ENCODE measurements around the gene PIP5K1B. TPM values are rescaled to one million over a fixed set of nuclear protein-coding genes. Genes with fewer than 3 reads are reported as not detected.
A peak's percentile ranks its signal among the peaks of the same experiment; 100 is the strongest.

PIP5K1B gene
- total and polyA plus RNA-seq, 10 of the 15 experiments (the other 5 are each of a cell fraction or from before 2014, with no cell fraction given): 6.8 to 16.3 (median 10.6) TPM

DNA sequence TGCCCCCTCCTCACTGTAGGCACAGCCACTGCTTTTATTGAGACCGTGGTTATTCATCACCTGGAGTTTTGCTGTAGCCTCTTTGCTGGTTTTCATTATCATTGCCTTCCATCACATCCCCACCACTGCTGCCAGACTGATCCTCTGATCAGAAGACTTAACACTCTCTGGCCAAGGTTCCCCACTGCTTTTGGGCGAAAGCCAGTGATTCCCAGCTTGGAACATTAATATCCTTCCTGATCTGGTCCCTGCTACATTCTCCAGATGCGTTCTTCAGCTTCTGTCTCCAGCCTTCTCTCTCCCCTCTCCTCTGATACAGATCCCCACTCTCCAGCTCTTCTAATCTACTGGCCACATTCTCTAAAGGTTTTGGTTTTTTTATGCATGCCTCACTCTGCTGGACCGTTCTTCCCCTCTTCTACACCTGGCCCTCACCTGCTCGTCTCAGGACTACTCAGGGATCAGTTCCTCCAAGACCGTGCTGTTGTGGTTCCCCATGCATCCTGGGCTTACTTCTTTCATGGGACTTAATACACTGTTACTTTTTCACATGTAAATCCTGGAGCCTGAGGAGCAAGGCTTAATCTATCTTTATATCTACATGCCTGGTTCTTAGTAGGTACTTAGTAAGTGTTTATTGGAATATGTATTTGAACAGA lies 193.9 kb downstream of the PIP5K1B start:
- no peaks in the 10 kb centered on the region for H3K36me3 ChIP-seq (ENCODE audit: control insufficient read depth in 2 of 2, insufficient read depth in 2 of 2, low read length in 1 of 2)
- intact Hi-C loops (cut with micrococcal nuclease; ENCODE audit: unreplicated experiment): no loop called here
- no peak for TF ChIP-seq GATAD2B (conservative IDR thresholded peaks at IDR 0.05; ENCODE audit: low read depth)
- TF ChIP-seq NFIC (IDR thresholded peaks at IDR 0.05; ENCODE audit: low read depth, low read length): no peak
- no peak for TF ChIP-seq FOS (IDR thresholded peaks at IDR 0.05; ENCODE audit: borderline replicate concordance, extremely low read depth, insufficient read length)
- TF ChIP-seq, protein P1, sequence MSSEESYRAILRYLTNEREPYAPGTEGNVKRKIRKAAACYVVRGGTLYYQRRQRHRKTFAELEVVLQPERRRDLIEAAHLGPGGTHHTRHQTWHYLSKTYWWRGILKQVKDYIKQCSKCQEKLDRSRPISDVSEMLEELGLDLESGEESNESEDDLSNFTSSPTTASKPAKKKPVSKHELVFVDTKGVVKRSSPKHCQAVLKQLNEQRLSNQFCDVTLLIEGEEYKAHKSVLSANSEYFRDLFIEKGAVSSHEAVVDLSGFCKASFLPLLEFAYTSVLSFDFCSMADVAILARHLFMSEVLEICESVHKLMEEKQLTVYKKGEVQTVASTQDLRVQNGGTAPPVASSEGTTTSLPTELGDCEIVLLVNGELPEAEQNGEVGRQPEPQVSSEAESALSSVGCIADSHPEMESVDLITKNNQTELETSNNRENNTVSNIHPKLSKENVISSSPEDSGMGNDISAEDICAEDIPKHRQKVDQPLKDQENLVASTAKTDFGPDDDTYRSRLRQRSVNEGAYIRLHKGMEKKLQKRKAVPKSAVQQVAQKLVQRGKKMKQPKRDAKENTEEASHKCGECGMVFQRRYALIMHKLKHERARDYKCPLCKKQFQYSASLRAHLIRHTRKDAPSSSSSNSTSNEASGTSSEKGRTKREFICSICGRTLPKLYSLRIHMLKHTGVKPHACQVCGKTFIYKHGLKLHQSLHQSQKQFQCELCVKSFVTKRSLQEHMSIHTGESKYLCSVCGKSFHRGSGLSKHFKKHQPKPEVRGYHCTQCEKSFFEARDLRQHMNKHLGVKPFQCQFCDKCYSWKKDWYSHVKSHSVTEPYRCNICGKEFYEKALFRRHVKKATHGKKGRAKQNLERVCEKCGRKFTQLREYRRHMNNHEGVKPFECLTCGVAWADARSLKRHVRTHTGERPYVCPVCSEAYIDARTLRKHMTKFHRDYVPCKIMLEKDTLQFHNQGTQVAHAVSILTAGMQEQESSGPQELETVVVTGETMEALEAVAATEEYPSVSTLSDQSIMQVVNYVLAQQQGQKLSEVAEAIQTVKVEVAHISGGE (CRISPR knock-in tag; IDR thresholded peaks at IDR 0.05): no peak
- TF ChIP-seq, protein P2, sequence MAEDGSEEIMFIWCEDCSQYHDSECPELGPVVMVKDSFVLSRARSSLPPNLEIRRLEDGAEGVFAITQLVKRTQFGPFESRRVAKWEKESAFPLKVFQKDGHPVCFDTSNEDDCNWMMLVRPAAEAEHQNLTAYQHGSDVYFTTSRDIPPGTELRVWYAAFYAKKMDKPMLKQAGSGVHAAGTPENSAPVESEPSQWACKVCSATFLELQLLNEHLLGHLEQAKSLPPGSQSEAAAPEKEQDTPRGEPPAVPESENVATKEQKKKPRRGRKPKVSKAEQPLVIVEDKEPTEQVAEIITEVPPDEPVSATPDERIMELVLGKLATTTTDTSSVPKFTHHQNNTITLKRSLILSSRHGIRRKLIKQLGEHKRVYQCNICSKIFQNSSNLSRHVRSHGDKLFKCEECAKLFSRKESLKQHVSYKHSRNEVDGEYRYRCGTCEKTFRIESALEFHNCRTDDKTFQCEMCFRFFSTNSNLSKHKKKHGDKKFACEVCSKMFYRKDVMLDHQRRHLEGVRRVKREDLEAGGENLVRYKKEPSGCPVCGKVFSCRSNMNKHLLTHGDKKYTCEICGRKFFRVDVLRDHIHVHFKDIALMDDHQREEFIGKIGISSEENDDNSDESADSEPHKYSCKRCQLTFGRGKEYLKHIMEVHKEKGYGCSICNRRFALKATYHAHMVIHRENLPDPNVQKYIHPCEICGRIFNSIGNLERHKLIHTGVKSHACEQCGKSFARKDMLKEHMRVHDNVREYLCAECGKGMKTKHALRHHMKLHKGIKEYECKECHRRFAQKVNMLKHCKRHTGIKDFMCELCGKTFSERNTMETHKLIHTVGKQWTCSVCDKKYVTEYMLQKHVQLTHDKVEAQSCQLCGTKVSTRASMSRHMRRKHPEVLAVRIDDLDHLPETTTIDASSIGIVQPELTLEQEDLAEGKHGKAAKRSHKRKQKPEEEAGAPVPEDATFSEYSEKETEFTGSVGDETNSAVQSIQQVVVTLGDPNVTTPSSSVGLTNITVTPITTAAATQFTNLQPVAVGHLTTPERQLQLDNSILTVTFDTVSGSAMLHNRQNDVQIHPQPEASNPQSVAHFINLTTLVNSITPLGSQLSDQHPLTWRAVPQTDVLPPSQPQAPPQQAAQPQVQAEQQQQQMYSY (CRISPR knock-in tag; IDR thresholded peaks at IDR 0.05): no peak
- no peak for TF ChIP-seq HDAC2 (IDR thresholded peaks at IDR 0.05)
- no peak for TF ChIP-seq ZNF622 (IDR thresholded peaks at IDR 0.05)
- TF ChIP-seq, protein P3, sequence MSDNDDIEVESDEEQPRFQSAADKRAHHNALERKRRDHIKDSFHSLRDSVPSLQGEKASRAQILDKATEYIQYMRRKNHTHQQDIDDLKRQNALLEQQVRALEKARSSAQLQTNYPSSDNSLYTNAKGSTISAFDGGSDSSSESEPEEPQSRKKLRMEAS (IDR thresholded peaks at IDR 0.05; ENCODE audit: low read depth, low read length): no peak
- TF ChIP-seq, protein P4, sequence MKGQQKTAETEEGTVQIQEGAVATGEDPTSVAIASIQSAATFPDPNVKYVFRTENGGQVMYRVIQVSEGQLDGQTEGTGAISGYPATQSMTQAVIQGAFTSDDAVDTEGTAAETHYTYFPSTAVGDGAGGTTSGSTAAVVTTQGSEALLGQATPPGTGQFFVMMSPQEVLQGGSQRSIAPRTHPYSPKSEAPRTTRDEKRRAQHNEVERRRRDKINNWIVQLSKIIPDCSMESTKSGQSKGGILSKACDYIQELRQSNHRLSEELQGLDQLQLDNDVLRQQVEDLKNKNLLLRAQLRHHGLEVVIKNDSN (IDR thresholded peaks at IDR 0.05; ENCODE audit: borderline replicate concordance, extremely low read length, insufficient read depth, low read depth, low read length): no peak
- no peak for TF ChIP-seq MYC (IDR thresholded peaks at IDR 0.05; ENCODE audit: insufficient read depth, insufficient read length, insufficient replicate concordance, low read length, severe bottlenecking)

More for the DNA sequence above, 193.9 kb downstream of the PIP5K1B start:
- Histone ChIP-seq H2AFZ (ENCODE audit: control insufficient read depth, low read depth, low read length) (no peak overlapping the region), H3K4me3 (no peak overlapping the region), H3K4me1 (ENCODE audit: control insufficient read depth, insufficient read depth, low read length) (peaks cover 32% of the 10 kb centered on the region), H3K9me3 (replicated peaks; ENCODE audit: control insufficient read depth, insufficient read depth, low read length) (no peaks in the 10 kb centered on the region), H3K27me3 (replicated peaks in 1 of 2; ENCODE audit: control insufficient read depth in 2 of 2, insufficient read depth in 2 of 2, low read length in 1 of 2) (no peaks in the 10 kb centered on the region), H3K79me2 (ENCODE audit: control insufficient read depth, insufficient read depth, low read length) (no peaks in the 10 kb centered on the region), H3K27ac (ENCODE audit: control insufficient read depth, insufficient read depth) (no peak overlapping the region), H3K4me2 (ENCODE audit: control insufficient read depth, insufficient read depth) (peak overlapping the region; percentile 65), H3K9ac (ENCODE audit: control insufficient read depth, insufficient read depth, low read length) (no peak overlapping the region), H4K20me1 (ENCODE audit: control insufficient read depth, insufficient read depth) (no peaks in the 10 kb centered on the region)
- ATAC-seq: no peak
- ChIA-PET RAD21 (ENCODE audit: unreplicated experiment) (interaction anchor here (1.5 kb wide), 1 partner anchor 14 kb away, joined by 3 read pairs; no protein-coding TSS in a partner anchor), POLR2A (interaction anchor here (0.6 kb wide), 1 partner anchor 50 kb away, joined by 3 read pairs; no protein-coding TSS in a partner anchor), CTCF (interaction anchor here (0.9 to 1.4 kb wide), 2 partner anchors 10 to 50 kb away, joined by 3 read pairs; no protein-coding TSS in a partner anchor), SMC1A (ENCODE audit: uncharacterized antibody, unreplicated experiment) (interaction anchor here (0.8 to 1.7 kb wide), 6 partner anchors 21 to 99 kb away, joined by 3 to 4 read pairs (median 3); no protein-coding TSS in a partner anchor)
- 62% methylated on average over 6 of the region's 6 CpGs for WGBS (ENCODE audit: insufficient coverage, insufficient replicate concordance, low lambda C conversion rate, missing lambda C conversion rate)
- FAIRE-seq: no peak
- no TSS peak for BruUV-seq (replicated peaks)
- DNase-seq (ENCODE audit: low read depth, low spot score): no peak
- in situ Hi-C loops (cut with MboI): loop anchor here (5.0 kb wide), 1 partner anchor 52 kb away; no protein-coding TSS in a partner anchor
